Measurements from ENCODE around the gene NPNT.

- TF ChIP-seq CTCF (IDR thresholded peaks at IDR 0.05) (no peak), EZH2phosphoT487 (IDR thresholded peaks at IDR 0.05) (no peak), EZH2 (IDR thresholded peaks at IDR 0.05) (no peak)
Observed at GRCh38 chr4:105912633-105913032, 17.4 kb downstream of the NPNT start.

All from neural progenitor cell (in vitro differentiated cells).